Common myeloid progenitor, CD34-positive (primary cell): Measurements from ENCODE around the gene CHRNA4.

Experiments used
- CTCF ChIA-PET: fragments of 350-600 bp; sonication (Branson Sonifier 250); formaldehyde crosslinking; loops from one replicate; lab custom pipeline; 2021; ENCODE audit warnings: antibody characterized with exemption; lab: Charles Lee
- POLR2A ChIA-PET: fragments of 350-600 bp; sonication (Branson Sonifier 250); formaldehyde crosslinking; loops from one replicate; lab custom pipeline; 2021; ENCODE audit warnings: antibody characterized with exemption; lab: Charles Lee
- DNase-seq, 3 donors: peaks; one replicate each; pipeline versions ENCODE4 v3.0.0 to v3.0.0-alpha.2; 2013
- H3K27ac ChIP-seq, 2 experiments: 1 replicate in 1 of 2; 2 replicates in 1 of 2; pipeline ENCODE4 v1.7.0; 2013; ENCODE audit warnings: inconsistent platforms in 2 of 2, low read length in 2 of 2, mild to moderate bottlenecking in 2 of 2, low read depth in 1 of 2, moderate library complexity in 1 of 2; ENCODE audit not compliant: severe bottlenecking in 2 of 2, insufficient read depth in 1 of 2, poor library complexity in 1 of 2
- H3K27me3 ChIP-seq, 5 experiments: replicated peaks in 2 of 5; 1 replicate in 3 of 5; 2 replicates in 2 of 5; pipeline versions ENCODE4 v1.6.1 to v1.7.0; 2013; ENCODE audit warnings: low read length in 4 of 5, mild to moderate bottlenecking in 2 of 5, moderate library complexity in 2 of 5, inconsistent platforms in 1 of 5; ENCODE audit not compliant: insufficient read depth in 5 of 5, control insufficient read depth in 4 of 5
- H3K36me3 ChIP-seq, 4 experiments: 1 replicate in 2 of 4; 2 replicates in 2 of 4; pipeline versions ENCODE4 v1.6.1 to v1.7.0; 2013; ENCODE audit warnings: low read length in 3 of 4, control low read depth in 1 of 4, mild to moderate bottlenecking in 1 of 4; ENCODE audit not compliant: control insufficient read depth in 4 of 4, insufficient read depth in 4 of 4
- H3K4me1 ChIP-seq, 4 experiments: 1 replicate in 3 of 4; 2 replicates in 1 of 4; pipeline versions ENCODE4 v1.6.1 to v1.7.1; 2013; ENCODE audit warnings: low read length in 3 of 4, mild to moderate bottlenecking in 3 of 4, control low read depth in 1 of 4, inconsistent platforms in 1 of 4, moderate library complexity in 1 of 4; ENCODE audit not compliant: control insufficient read depth in 4 of 4, insufficient read depth in 4 of 4; ENCODE audit errors: control extremely low read depth in 1 of 4
- H3K4me3 ChIP-seq, 7 experiments: 1 replicate in 4 of 7; 2 replicates in 3 of 7; pipeline versions ENCODE4 v1.5.1 to v1.7.0; 2013; ENCODE audit warnings: mild to moderate bottlenecking in 7 of 7, low read length in 6 of 7, moderate library complexity in 6 of 7, inconsistent platforms in 2 of 7, low read depth in 2 of 7, control low read depth in 1 of 7; ENCODE audit not compliant: insufficient read depth in 4 of 7, control insufficient read depth in 1 of 7; ENCODE audit errors: extremely low read depth in 1 of 7
- H3K9me3 ChIP-seq, 5 experiments: 1 replicate in 4 of 5; 2 replicates in 1 of 5; pipeline versions ENCODE4 v1.6.1 to v1.7.1; 2013; ENCODE audit warnings: low read length in 4 of 5, mild to moderate bottlenecking in 2 of 5, inconsistent platforms in 1 of 5, low read depth in 1 of 5, moderate library complexity in 1 of 5; ENCODE audit not compliant: control insufficient read depth in 4 of 5, insufficient read depth in 2 of 5; ENCODE audit errors: control extremely low read depth in 1 of 5
- WGBS: methylation state at CpG from one replicate; pipeline ENCODE4 v1.1.5; 2013; ENCODE audit not compliant: insufficient coverage; 5-methylcytosine and 5-hydroxymethylcytosine counted together

Gene CHRNA4

GRCh38 chr20:63371291-63371865, 10.2 kb upstream of the CHRNA4 start:
- Histone ChIP-seq H3K27ac (no peak overlapping the region), H3K36me3 (no peaks in the 10 kb centered on the region), H3K4me3 (no peak overlapping the region), H3K9me3 (no peaks in the 10 kb centered on the region), H3K4me1 (no peaks in the 10 kb centered on the region), H3K27me3 (peaks cover 0 to 57% (median 11%) of the 10 kb centered on the region in 5 experiments)
- CTCF ChIA-PET: no interaction called here
- POLR2A ChIA-PET: no interaction called here
- no peak for DNase-seq
- 85% methylated on average over 20 of the region's 28 CpGs for WGBS

GRCh38 chr20:63370618-63371187, 9.6 kb upstream of the CHRNA4 start:
- no peak for DNase-seq
- H3K36me3 ChIP-seq: no peaks in the 10 kb centered on the region
- WGBS: 43% methylated on average over 15 of the region's 21 CpGs
- no peak overlapping the region for H3K27ac ChIP-seq
- H3K4me1 ChIP-seq: no peaks in the 10 kb centered on the region
- POLR2A ChIA-PET: no interaction called here
- CTCF ChIA-PET: no interaction called here
- no peak overlapping the region for H3K4me3 ChIP-seq
- H3K9me3 ChIP-seq: no peaks in the 10 kb centered on the region
- H3K27me3 ChIP-seq: peaks cover 0 to 55% (median 11%) of the 10 kb centered on the region in 5 experiments

- Histone ChIP-seq H3K27me3 (peaks cover 0 to 53% (median 11%) of the 10 kb centered on the region in 5 experiments), H3K36me3 (no peaks in the 10 kb centered on the region), H3K27ac (no peak overlapping the region), H3K4me1 (no peaks in the 10 kb centered on the region), H3K9me3 (no peaks in the 10 kb centered on the region), H3K4me3 (no peak overlapping the region)
- CTCF ChIA-PET: no interaction called here
- WGBS: 72% methylated on average over 23 of the region's 24 CpGs
- POLR2A ChIA-PET: no interaction called here
- no peak for DNase-seq
Observed at GRCh38 chr20:63369724-63370617, 8.8 kb upstream of the CHRNA4 start.

GRCh38 chr20:63369024-63369530, 7.9 kb upstream of the CHRNA4 start:
- ChIA-PET POLR2A (no interaction called here), CTCF (no interaction called here)
- H3K9me3 ChIP-seq: no peaks in the 10 kb centered on the region
- peaks cover 0 to 51% (median 7%) of the 10 kb centered on the region in 5 experiments for H3K27me3 ChIP-seq
- H3K4me1 ChIP-seq: no peaks in the 10 kb centered on the region
- no peak overlapping the region for H3K27ac ChIP-seq
- WGBS: 99% methylated on average over 8 of the region's 10 CpGs
- H3K36me3 ChIP-seq: no peaks in the 10 kb centered on the region
- DNase-seq: no peak
- H3K4me3 ChIP-seq: no peak overlapping the region

- Histone ChIP-seq H3K4me1 (no peaks in the 10 kb centered on the region), H3K36me3 (no peaks in the 10 kb centered on the region), H3K27me3 (peaks cover 0 to 51% (median 9%) of the 10 kb centered on the region in 5 experiments), H3K27ac (no peak overlapping the region), H3K9me3 (no peaks in the 10 kb centered on the region), H3K4me3 (no peak overlapping the region)
- ChIA-PET CTCF (no interaction called here), POLR2A (no interaction called here)
- 85% methylated on average over 8 of the region's 8 CpGs for WGBS
- DNase-seq: no peak
Observed at GRCh38 chr20:63368151-63368550, 7.0 kb upstream of the CHRNA4 start.

- peaks cover 0 to 51% (median 14%) of the 10 kb centered on the region in 5 experiments for H3K27me3 ChIP-seq
- POLR2A ChIA-PET: no interaction called here
Observed at GRCh38 chr20:63367446-63368055, 6.4 kb upstream of the CHRNA4 start.

More at GRCh38 chr20:63367446-63368055, 6.4 kb upstream of the CHRNA4 start:
- no peaks in the 10 kb centered on the region for H3K9me3 ChIP-seq
- no peak overlapping the region for H3K27ac ChIP-seq
- 73% methylated on average over 22 of the region's 24 CpGs for WGBS
- H3K4me3 ChIP-seq: no peak overlapping the region
- no peaks in the 10 kb centered on the region for H3K36me3 ChIP-seq
- H3K4me1 ChIP-seq: no peaks in the 10 kb centered on the region
- DNase-seq: no peak
- CTCF ChIA-PET: no interaction called here
